Stimulated activated CD4-positive, alpha-beta T cell treated with anti-CD3 and anti-CD28 coated beads, Interleukin-4, amount 100 ng/mL, for 48 hours (primary cell): ENCODE measurements around the gene ISL2.

Experiments used
- DNase-seq, 2 donors: peaks; one replicate each; pipeline ENCODE4 v3.0.0-alpha.2; 2020; ENCODE audit warnings: low read depth in 2 of 2

The ISL2 gene

GRCh38 chr15:76376816-76377215 is 40.2 kb downstream of the ISL2 start:
- DNase-seq, result no peak

GRCh38 chr15:76377217-76377616 is 40.6 kb downstream of the ISL2 start:
- no peak for DNase-seq

GRCh38 chr15:76377751-76378150 is 41.2 kb downstream of the ISL2 start:
- DNase-seq, result no peak

- no peak for DNase-seq
Measured at GRCh38 chr15:76378691-76379090, 42.1 kb downstream of the ISL2 start.

- DNase-seq, result no peak
Measured at GRCh38 chr15:76380249-76380648, 43.7 kb downstream of the ISL2 start.

GRCh38 chr15:76381366-76381765 is 44.8 kb downstream of the ISL2 start:
- no peak for DNase-seq

- no peak for DNase-seq
Measured at GRCh38 chr15:76382987-76383728, 46.6 kb downstream of the ISL2 start.

GRCh38 chr15:76384409-76384808 is 47.8 kb downstream of the ISL2 start:
- DNase-seq, result no peak

GRCh38 chr15:76386178-76386577 is 49.6 kb downstream of the ISL2 start:
- no peak for DNase-seq

GRCh38 chr15:76386926-76387325 is 50.4 kb downstream of the ISL2 start:
- DNase-seq, result no peak

- no peak for DNase-seq
Measured at GRCh38 chr15:76390571-76390970, 54.0 kb downstream of the ISL2 start.

- no peak for DNase-seq
Measured at GRCh38 chr15:76391309-76391708, 54.7 kb downstream of the ISL2 start.

- no peak for DNase-seq
Measured at GRCh38 chr15:76391847-76392246, 55.3 kb downstream of the ISL2 start.
